Aortic smooth muscle cell (primary cell): ENCODE data around the gene ARL4A. TPM values are rescaled to one million over a fixed set of nuclear protein-coding genes. Genes with fewer than 3 reads are reported as not detected.

Experiments used
- total RNA-seq: library from RNA; depleted of rRNA; stranded (reverse); fragments of >200 nt; gene quantifications from 2 replicates; pipeline ENCODE4 v1.2.3, GENCODE V29; 2014

ARL4A gene, protein sequence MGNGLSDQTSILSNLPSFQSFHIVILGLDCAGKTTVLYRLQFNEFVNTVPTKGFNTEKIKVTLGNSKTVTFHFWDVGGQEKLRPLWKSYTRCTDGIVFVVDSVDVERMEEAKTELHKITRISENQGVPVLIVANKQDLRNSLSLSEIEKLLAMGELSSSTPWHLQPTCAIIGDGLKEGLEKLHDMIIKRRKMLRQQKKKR
- total RNA-seq, result 4.4 and 7.1 TPM in 2 replicates

DNA sequence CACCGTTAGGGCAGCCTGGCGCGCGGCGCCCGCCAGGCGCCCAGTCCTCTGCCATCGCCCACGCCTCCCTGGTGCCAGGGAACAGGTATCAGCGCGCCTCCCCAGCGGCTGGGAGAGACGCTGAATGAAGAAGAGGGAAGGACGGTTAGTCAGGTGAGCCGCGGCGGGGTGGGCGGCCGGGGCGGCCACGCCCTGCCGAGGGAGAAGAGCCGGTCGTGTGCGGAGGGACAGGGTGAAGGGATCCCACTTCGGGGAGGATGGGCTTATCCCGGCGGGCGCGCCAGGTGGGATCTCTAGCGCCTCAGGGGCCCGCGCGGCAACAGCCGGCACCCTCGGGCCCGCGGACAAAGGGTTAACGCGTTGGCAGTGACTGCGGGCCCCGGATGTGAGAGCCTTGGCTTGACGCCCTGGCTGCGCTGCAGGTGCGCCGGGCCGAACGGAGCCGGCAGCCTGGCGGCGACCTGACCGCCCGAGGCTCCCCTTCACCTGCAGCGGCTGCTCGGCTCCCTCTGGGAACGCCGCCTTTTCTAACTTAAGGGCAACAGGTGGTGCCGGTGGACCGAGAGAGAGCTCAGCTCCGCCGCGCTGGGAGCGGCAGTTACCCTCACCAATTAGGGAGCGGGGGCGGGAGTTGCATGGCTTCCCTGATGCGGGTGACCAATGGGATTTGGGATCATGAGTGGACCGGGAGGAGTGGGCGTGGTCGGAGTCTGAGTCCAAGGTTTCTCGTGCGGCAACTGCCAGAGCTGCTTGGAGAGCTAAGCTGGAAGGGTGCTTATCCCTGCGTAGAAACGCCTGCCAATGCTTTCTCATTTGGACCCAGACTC lies at the start of gene ARL4A:
Gene ARL4A (plus strand): TSS at position 743 of the 827 bp plus-strand sequence. CDS start 622 bp downstream, outside the sequence.

Other genes starting within 250 kb of the ARL4A start
- under 0.01 and 0.25 TPM in 2 replicates for gene SCIN, start 116.9 kb upstream of the ARL4A start, total RNA-seq